ENCODE results near the gene SLC39A11.
"Not testable (repeated sequence)": the region's sequence is repeated elsewhere in the genome, so short reads cannot be mapped to it uniquely, and the experiment has no call there.

SLC39A11 gene

GRCh38 chr17:72715906-72716572, 376.4 kb downstream of the SLC39A11 start:
- no peak for TF ChIP-seq JUND (IDR thresholded peaks at IDR 0.05; ENCODE audit: low read depth)
- peak in 1 of 2 experiments; percentile 42 for DNase-seq (ENCODE audit: low read depth in 1 of 2, low spot score in 1 of 2)
- in situ Hi-C loops (cut with HindIII; ENCODE audit: low pct_unique_long_range_greater_than_20kb, low sequenced_read_pairs) = no loop called here

DNA sequence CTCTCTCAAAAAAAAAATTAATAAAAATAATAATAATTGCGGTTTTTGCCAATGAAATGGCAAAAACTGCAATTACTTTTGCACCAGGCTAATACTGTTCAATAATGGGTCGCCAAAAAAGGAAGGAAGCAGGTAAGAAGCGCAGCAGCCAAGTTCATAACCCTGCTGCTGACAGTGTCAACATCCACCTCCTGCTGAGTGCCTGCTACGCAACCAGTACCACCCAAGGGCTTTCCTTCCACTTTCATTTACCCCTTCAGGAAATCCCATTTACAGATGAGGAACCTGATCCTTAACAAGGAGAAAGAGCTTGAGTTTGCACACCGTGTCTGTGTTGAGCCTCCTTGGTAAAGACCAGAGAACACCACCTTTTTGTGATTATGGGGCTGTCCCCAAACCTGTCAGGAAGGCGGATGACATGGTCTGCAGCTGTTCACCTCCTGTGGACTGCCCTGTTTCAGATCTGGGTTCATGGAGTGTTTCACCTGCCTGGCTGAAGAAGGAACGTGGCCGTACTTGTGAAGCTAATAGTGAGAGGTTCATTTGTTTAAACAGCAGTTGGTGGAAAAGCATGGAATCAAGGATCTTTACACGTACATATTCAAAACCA, 378.0 kb downstream of the SLC39A11 start:
- no peak for DNase-seq (ENCODE audit: low read depth in 1 of 2, low spot score in 1 of 2)
- in situ Hi-C loops (cut with HindIII; ENCODE audit: low pct_unique_long_range_greater_than_20kb, low sequenced_read_pairs) = no loop called here

GRCh38 chr17:72713701-72714100, 378.8 kb downstream of the SLC39A11 start:
- TF ChIP-seq JUND (IDR thresholded peaks at IDR 0.05; ENCODE audit: low read depth) = no peak
- DNase-seq (ENCODE audit: low read depth in 1 of 2, low spot score in 1 of 2) = no peak
- in situ Hi-C loops (cut with HindIII; ENCODE audit: low pct_unique_long_range_greater_than_20kb, low sequenced_read_pairs) = no loop called here

More for the DNA sequence above, 378.0 kb downstream of the SLC39A11 start:
- TF ChIP-seq JUND (IDR thresholded peaks at IDR 0.05; ENCODE audit: low read depth) = no peak

DNA sequence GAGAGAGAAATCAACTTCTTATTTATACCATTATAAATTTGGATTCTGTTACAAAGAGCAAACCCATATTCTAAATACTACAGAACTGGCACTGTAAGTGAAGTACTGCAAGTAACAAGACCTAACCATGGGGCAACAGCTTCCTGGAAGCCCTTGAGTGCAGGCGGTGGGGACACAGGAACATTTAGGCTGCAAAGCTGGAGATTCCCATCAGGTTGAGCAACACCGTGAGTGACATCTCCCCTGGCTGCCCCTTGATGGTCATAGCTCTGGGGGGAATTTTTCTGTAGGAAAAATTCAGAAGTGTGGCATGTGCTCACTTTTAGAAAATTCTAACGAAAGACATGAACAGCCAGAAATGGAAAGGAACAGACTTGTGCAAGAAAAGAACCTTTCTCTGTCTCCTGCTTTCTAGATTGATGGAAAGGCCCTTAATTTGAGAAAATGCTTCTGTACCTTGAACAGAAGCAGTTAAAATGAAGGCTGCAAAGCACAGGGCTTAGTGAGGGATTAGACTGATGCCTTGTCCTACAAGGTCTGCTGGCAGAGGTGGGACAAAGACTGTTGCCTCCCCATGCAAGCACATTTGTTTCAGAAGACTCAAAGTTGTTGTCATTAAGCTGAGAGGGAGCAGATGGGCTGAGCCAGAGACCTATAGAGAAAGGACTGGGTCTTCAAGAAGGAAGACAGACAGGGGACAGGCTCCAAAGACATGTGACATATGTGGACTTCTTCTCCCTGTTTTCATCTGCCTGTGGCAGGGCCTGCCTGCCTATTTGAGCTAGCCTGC, 380.8 kb downstream of the SLC39A11 start:
- no peak for TF ChIP-seq JUND (IDR thresholded peaks at IDR 0.05; ENCODE audit: low read depth)
- in situ Hi-C loops (cut with HindIII; ENCODE audit: low pct_unique_long_range_greater_than_20kb, low sequenced_read_pairs) = no loop called here
- DNase-seq (ENCODE audit: low read depth in 1 of 2, low spot score in 1 of 2) = no peak

DNA sequence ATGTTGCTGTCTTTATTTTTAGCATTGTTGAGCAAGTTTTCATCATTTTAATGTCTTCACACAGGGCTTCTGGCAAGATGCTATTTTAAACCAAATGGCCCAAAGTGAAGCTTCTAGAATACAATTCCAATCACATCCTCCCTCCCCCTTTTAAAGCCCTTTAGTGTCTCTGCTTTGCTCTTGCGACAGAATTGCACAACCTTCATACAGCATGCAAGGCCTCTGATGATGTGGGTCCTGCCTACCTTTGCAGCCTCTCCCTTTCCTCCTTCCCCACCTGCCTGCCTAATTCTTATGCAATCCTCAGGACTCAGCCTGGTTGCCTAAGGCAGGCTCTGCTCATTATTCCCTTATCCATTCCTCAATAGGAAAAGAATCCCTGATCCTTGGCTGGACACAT, 381.7 kb downstream of the SLC39A11 start:
- in situ Hi-C loops (cut with HindIII; ENCODE audit: low pct_unique_long_range_greater_than_20kb, low sequenced_read_pairs) = no loop called here
- no peak for DNase-seq (ENCODE audit: low read depth in 1 of 2, low spot score in 1 of 2)
- no peak for TF ChIP-seq JUND (IDR thresholded peaks at IDR 0.05; ENCODE audit: low read depth)

- no peak for DNase-seq (ENCODE audit: low read depth in 1 of 2, low spot score in 1 of 2)
- in situ Hi-C loops (cut with HindIII; ENCODE audit: low pct_unique_long_range_greater_than_20kb, low sequenced_read_pairs) = no loop called here
- TF ChIP-seq JUND (IDR thresholded peaks at IDR 0.05; ENCODE audit: low read depth) = no peak
Observed at GRCh38 chr17:72710202-72710601, 382.3 kb downstream of the SLC39A11 start.

GRCh38 chr17:72708682-72709081, 383.8 kb downstream of the SLC39A11 start:
- DNase-seq (ENCODE audit: low read depth in 1 of 2, low spot score in 1 of 2); in situ Hi-C loops (cut with HindIII; ENCODE audit: low pct_unique_long_range_greater_than_20kb, low sequenced_read_pairs): not testable (repeated sequence)

- no peak for TF ChIP-seq JUND (IDR thresholded peaks at IDR 0.05; ENCODE audit: low read depth)
- in situ Hi-C loops (cut with HindIII; ENCODE audit: low pct_unique_long_range_greater_than_20kb, low sequenced_read_pairs) = no loop called here
- no peak for DNase-seq (ENCODE audit: low read depth in 1 of 2, low spot score in 1 of 2)
Observed at GRCh38 chr17:72707881-72708280, 384.6 kb downstream of the SLC39A11 start.

- peak; percentile 64 to 95 for DNase-seq (ENCODE audit: low read depth in 1 of 2, low spot score in 1 of 2)
- TF ChIP-seq JUND (IDR thresholded peaks at IDR 0.05; ENCODE audit: low read depth) = no peak
- in situ Hi-C loops (cut with HindIII; ENCODE audit: low pct_unique_long_range_greater_than_20kb, low sequenced_read_pairs) = no loop called here
Observed at GRCh38 chr17:72706396-72706981, 386.0 kb downstream of the SLC39A11 start.

GRCh38 chr17:72705905-72706395, 386.5 kb downstream of the SLC39A11 start:
- in situ Hi-C loops (cut with HindIII; ENCODE audit: low pct_unique_long_range_greater_than_20kb, low sequenced_read_pairs) = no loop called here
- TF ChIP-seq JUND (IDR thresholded peaks at IDR 0.05; ENCODE audit: low read depth) = no peak
- DNase-seq (ENCODE audit: low read depth in 1 of 2, low spot score in 1 of 2) = peak in 1 of 2 experiments; percentile 88

DNA sequence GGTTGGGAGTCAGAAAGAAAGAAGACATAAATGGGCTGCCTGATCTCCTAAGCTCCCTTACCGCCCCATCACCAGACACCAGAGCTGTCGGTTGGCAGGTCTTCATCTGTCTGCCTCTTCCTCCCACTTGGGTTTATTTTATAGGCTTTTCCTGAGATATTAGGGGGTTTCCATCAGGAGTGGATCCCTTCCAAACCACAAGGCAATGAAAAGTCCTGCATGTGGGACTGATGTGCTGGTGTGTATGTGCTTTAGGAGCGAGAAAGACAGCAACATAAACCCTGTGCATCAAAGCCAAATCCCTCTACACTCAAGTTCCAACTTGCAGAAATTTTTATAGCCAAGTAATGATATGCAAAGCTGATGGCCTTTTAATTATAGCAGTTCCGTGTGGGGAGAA, 389.5 kb downstream of the SLC39A11 start:
- DNase-seq (ENCODE audit: low read depth in 1 of 2, low spot score in 1 of 2) = no peak
- in situ Hi-C loops (cut with HindIII; ENCODE audit: low pct_unique_long_range_greater_than_20kb, low sequenced_read_pairs) = no loop called here
- no peak for TF ChIP-seq JUND (IDR thresholded peaks at IDR 0.05; ENCODE audit: low read depth)

DNA sequence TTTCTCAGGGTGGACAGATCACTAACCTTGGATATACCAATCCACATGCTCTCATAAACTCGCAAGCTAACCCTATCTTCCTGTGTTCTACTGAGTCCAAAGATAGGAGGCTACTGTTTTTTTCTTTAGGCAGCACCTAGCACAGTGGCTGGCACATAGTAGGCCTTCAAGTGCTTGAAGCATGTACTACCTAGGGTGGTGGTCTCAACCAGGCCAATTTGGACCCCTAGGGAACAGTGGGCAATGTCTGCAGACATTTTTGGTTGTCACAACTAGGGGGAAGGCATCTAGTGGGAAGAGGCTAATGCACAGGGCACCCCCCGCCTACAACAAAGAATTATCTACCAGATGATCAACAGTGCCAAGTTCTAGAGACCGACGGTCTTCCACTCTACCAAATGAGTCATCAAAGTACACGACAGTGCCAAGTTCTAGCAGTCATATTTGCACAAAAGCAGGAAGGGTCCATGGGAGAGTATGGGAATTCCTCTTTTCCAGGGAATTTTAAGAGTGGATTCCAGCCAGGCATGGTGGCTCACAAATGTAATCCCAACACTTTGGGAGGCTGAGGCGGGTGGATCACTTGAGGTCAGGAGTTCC, 390.3 kb downstream of the SLC39A11 start:
- TF ChIP-seq JUND (IDR thresholded peaks at IDR 0.05; ENCODE audit: low read depth) = no peak
- DNase-seq (ENCODE audit: low read depth in 1 of 2, low spot score in 1 of 2) = no peak
- in situ Hi-C loops (cut with HindIII; ENCODE audit: low pct_unique_long_range_greater_than_20kb, low sequenced_read_pairs) = no loop called here

Measured in T47D (cell line).